ENCODE results near the gene REEP3.

The REEP3 gene

GRCh38 chr10:63630931-63631680 is 109.9 kb downstream of the REEP3 start:
- DNase-seq (ENCODE audit: low read depth) = no peak
- H3K4me3 ChIP-seq (ENCODE audit: low read depth, low read length) = peak overlapping the region; percentile 86
- no peak for TF ChIP-seq CTCF (IDR thresholded peaks at IDR 0.05; ENCODE audit: low read depth, low read length, missing control alignments)

- DNase-seq (ENCODE audit: low read depth) = no peak
- TF ChIP-seq CTCF (IDR thresholded peaks at IDR 0.05; ENCODE audit: low read depth, low read length, missing control alignments) = no peak
- no peak overlapping the region for H3K4me3 ChIP-seq (ENCODE audit: low read depth, low read length)
Measured at GRCh38 chr10:63631991-63632390, 110.8 kb downstream of the REEP3 start.

- no peak overlapping the region for H3K4me3 ChIP-seq (ENCODE audit: low read depth, low read length)
- no peak for TF ChIP-seq CTCF (IDR thresholded peaks at IDR 0.05; ENCODE audit: low read depth, low read length, missing control alignments)
- DNase-seq (ENCODE audit: low read depth) = no peak
Measured at GRCh38 chr10:63633677-63634487, 112.7 kb downstream of the REEP3 start.

- no peak overlapping the region for H3K4me3 ChIP-seq (ENCODE audit: low read depth, low read length)
- no peak for TF ChIP-seq CTCF (IDR thresholded peaks at IDR 0.05; ENCODE audit: low read depth, low read length, missing control alignments)
- DNase-seq (ENCODE audit: low read depth) = no peak
Measured at GRCh38 chr10:63634488-63635065, 113.4 kb downstream of the REEP3 start.

- peak; percentile 30 for DNase-seq (ENCODE audit: low read depth)
- TF ChIP-seq CTCF (IDR thresholded peaks at IDR 0.05; ENCODE audit: low read depth, low read length, missing control alignments) = no peak
Measured at GRCh38 chr10:63636812-63637211, 115.6 kb downstream of the REEP3 start.

GRCh38 chr10:63637901-63638327 is 116.7 kb downstream of the REEP3 start:
- DNase-seq (ENCODE audit: low read depth) = no peak
- TF ChIP-seq CTCF (IDR thresholded peaks at IDR 0.05; ENCODE audit: low read depth, low read length, missing control alignments) = no peak
- H3K4me3 ChIP-seq (ENCODE audit: low read depth, low read length) = no peak overlapping the region

More at GRCh38 chr10:63636812-63637211, 115.6 kb downstream of the REEP3 start:
- no peak overlapping the region for H3K4me3 ChIP-seq (ENCODE audit: low read depth, low read length)

Measured in GM12864 (cell line).